Islet precursor cell (in vitro differentiated cells): ENCODE results near the gene UGT1A8.

ENCODE experiments used
- DNase-seq: peaks from one replicate; pipeline ENCODE4 v3.0.0-alpha.2; 2018

The UGT1A8 gene

GRCh38 chr2:233803292-233803911, 186.0 kb downstream of the UGT1A8 start:
- DNase-seq, result no peak

- no peak for DNase-seq
These were observed 186.6 kb downstream of the UGT1A8 start for GRCh38 chr2:233803994-233804393.

- peak; percentile 47 for DNase-seq
These were observed 189.9 kb downstream of the UGT1A8 start for GRCh38 chr2:233807215-233807865.

DNA sequence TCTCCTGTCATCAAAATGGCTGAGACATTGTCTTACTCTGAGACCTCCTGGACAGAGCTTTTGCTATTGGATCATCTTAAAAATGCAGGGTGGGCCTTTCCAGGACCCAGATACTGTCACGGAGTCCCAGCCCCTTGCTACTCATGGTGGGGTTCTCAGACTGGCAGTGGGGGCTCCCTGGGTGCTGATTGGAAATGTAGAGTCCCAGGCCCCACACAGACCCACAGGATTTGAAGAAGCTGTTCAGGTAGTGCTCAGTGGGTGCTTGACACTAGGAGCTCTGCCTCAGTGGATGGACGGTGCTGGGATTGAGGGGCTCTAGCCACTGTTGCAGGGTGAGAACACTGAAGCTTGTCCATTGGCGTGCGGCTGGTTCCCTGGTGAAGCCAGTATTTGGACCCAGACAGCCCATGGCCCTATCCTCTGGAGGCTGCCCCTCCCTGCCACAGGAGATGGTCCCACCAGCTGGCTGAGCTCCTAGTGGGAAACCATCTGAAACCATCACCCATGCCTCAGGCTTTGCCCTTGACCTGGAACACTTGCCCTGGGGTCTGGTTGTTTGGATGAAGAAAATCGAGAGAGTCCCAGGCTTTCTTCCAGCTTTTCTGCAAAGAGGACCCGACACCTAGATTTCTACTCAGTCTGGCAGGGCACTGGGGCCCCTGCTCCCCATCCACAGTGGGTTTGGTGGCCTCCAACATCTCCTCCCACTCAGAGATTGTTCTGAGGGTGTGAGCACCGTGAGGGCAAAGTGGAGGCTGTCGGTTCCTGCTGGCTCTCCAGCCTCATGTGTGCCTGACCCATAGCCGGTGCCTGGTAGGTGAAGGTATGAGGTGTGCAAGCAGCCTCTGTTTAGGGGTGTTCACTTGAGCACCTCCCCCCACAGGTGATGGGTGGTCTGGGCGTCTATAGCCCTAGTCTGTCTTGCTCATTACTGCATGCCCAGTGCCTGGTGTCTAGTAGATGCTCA, 190.8 kb downstream of the UGT1A8 start:
- peak; percentile 26 for DNase-seq

- peak; percentile 12 for DNase-seq
These were observed 193.0 kb downstream of the UGT1A8 start for GRCh38 chr2:233810385-233810784.

- DNase-seq, result peak; percentile 39
These were observed 193.7 kb downstream of the UGT1A8 start for GRCh38 chr2:233811087-233811486.

DNA sequence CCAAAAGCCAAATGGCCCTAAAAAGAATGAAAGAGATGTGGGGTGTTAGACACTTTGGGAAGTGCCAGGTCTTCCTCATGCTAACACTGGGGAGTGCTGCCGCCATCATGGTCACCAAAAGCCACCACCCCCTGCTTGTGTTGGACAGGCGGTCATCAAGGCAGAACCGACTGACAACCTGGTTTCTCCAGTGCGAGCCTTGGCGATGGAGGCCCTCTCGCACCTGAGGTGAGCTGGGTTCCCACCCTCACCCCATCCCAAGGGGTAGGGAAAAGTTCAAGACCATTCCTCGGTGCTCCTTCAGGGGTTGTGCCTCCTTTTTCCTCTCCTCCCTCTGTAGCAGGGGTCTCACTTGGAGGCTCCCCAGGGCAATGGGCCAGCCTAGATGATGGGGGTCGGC, 194.3 kb downstream of the UGT1A8 start:
- DNase-seq, result peak; percentile 15

DNA sequence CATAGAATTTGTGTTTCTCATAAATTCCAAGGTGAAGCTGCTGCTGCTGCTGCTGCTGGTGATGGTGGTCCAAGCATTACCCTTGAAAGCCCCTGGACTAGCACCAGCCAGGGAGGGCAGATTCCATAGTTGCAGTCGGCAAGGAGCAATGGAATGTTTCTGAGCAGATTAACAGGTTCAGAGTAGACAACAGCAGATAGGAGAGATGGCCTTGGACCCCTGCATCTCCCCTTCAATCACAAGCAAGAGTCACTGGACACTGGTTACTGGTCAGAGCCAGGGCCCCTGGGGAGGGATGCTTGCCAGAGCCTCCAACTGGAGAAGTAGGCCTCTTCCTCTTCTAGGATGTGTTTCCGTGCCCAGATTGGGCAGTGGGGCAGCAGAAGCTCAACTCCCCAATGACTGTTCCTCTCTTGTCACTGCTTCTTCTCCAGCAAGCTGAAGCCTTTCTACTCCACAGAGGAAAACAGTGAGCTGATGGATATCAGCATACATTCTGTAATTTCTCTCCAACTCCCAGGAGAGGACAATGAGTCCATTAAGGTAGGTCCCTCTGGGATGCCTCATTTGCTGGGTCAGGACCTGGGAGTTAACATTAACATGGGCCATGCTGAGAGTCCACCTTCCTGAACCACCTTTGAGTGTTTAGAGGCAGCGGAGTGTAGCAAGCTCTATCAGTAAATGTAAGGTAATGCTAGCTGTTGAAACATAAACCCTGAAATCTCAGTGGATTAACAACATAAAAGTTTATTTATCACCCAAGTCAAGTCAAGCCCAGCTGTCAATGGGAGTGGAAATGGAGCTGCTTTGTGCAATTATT, 196.0 kb downstream of the UGT1A8 start:
- DNase-seq, result peak; percentile 30

DNA sequence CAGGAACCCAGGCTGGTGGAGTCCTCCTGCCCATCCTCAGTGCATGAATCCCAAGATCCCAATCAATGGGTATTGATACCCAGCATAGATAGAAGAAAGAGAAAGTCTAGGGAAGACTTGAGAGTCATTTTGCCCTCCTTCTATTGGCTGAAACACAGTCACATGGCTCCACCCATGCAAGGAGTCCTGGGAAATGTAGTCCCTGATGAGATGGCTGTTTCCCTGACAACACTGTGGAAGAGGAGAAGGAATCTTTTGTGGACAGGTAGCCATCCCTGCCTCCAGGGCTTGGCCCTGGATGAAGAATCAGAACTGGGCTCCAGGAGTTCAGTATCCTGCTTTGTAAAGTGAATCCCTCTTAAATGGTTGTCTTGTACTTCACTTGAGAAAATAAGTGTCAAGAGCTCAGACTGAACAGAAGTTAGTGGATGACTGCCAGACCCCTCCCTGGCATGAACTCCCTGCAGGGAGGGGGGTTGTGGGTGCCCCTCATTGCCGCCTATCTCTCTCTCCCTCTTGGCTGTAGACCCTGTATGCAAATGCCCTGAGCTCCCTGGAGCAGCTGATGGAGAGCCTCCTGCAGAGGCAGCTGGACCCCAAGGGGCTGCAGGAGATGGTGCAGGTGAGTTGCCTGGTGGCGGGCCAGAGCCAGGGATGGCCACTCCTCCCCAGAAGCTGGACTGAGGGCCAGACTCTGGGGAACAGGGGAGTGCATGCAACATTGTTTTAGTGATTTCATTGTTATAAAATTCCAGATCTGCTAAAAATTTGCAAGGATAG, 196.8 kb downstream of the UGT1A8 start:
- peak; percentile 37 for DNase-seq

- no peak for DNase-seq
These were observed 198.4 kb downstream of the UGT1A8 start for GRCh38 chr2:233815861-233816260.

DNA sequence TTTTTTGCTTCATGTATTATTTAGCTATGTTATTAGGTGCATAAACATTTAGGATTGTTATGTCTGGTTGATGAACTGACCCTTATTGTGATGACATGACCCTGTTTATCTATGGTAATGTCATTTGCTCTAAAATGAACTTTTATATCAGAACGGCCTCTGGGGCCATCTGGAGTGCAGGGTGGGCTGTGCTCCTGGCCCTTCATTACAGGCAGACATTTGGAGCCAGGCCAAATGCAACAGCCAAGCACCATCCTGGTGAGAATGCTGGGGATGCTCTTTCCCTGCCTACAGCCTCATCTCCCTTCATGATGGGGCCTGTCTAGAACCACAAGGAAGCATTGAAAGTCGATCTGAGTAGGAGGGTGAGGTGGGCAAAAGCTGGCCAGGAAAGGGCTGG, 198.9 kb downstream of the UGT1A8 start:
- no peak for DNase-seq

- DNase-seq, result peak; percentile 22
These were observed 199.3 kb downstream of the UGT1A8 start for GRCh38 chr2:233816771-233817170.

DNA sequence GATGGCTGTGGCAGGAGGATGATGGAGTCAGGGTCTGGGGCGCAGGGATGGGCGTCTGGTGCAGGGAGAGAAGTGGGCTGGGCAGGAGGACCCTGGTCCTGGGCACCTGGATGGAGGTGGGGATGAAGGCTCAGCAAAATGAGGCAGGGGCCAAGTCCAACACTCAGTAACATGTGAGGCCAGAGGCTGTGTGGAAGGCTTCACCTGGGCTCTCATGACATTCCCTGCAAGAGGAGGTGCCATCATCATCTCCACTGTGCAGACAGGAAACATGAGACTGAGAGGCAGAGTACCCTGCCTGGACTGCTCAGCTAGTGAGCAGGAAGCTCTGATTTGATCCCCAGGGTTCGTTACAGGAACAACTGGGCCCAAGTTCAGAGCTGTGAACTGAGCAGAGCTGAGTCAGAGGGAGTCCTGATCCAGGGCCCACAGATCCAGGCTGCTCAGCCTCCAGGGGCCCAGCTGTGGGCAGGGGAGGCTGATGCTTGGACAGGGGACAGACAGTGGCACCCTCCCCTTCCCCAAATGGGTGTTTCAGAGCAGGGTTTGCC, 200.0 kb downstream of the UGT1A8 start:
- DNase-seq, result peak; percentile 42

DNA sequence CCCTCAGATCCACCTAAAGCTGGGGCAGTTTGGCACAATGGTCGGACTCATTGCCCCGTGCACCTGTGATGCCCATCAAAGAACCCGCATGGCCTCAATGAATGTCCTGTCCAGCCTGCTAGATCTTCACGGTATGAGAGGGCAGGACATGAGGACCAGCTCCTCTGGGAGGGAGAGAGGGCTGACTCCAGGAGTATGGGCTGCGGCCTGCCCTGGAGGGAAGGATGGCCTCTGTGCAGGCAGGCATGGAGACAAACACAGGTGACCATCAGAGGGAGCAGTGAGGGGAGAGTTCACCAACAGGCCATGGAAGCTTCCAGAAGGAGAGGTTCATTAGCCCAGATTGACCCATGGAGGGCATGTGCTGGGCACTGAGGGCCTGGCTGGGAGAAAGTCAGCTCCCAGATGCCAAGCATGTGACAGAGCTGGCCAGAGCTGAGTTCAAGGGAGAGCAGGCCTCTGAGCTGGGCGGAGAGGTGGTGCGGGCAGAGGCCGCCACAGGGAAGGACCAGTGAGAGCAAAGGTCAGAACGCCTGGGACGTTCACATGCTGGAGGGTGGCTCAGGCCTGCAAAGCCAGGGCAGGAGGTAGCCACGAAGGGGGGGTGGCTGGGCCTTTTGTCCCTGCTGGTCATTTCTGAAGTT, 200.7 kb downstream of the UGT1A8 start:
- peak; percentile 42 for DNase-seq

DNA sequence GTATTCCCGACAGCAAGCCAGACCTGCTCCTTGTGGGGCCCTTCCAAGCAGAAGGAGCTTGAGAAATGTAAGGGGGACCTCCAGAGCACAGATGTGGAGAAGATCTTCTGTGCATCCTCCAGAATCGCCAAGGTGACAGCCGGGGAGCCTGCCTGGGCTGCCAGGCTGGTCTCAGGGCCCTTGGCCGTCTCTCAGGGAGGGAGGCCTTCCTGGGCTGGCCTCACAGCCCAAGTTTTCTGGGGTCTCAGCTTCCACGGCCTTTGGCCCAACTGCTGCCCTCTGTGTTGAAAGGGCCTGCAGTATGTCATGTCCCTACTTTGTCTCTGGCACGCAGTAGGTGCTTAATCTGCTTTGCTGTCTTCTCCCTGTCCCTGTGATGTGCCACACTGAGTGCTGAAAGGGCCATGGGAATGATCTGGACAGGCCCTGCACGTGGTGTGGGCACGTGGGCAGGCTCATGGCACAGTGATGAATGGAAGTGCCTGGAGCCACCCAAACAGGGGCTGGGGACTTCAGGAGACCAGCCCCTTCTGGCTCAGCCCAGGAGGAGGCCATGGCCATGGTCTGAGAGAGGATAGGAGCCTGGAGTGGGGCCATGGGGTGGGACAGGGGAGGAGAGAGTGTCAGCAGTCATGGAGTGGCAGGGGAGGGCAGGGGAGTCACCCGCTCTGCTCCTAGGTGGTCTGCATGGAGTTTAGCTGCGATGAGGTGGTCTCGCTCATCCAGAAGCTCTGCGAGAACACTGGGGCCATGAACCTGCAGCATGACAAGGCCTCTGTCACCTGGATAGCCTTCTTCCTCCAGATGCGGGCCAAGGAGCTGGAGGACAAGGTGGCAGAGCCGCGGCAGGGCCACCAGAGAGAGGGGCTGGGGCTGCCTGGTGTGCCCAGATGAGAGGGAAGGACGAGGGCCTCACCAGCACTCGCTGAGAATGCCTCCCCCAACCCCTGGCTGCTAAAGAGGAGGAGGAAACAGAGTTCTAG, 201.5 kb downstream of the UGT1A8 start:
- peak; percentile 49 for DNase-seq

DNA sequence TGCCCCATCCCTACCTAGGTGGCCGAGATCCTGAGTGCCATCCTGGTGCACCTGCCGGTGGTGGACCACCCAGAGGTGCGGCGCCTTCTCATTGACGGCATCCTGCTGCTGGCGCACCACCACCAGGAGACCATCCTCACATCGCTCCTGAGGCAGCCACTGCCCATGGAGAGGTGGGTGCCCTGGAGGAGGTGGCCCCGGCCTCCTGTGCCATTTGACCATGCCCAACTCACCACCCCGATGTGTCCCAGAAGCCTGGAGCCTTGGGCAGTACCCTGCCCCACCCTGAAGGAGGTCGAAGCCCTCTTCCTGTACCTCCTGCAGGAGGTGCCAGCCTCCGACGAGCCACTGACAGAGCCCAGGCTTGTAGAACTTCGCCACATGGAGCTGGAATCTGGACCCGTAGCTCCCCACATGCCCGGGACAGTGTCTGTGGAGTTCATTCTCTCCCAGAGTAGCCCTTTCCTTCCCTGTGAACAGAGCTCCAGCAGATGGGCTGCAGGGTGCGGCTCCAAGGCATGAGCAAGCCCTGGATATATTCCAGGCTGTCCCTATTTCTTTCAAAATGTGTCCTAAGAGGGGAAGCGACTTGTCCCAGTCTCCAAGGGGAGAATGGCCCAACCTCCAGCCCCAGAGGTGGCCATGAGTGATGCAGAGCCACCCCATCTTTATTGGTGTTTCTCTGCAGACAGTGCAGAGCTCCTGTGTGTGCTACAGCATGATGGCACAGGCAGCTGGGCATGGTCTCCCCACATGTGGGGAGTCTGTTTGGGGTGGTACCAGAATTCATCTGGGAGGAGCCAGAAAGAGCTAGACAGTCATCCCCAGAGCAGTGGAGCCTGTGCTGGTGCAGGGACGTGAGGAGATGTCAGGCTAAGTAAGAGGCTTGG, 202.7 kb downstream of the UGT1A8 start:
- DNase-seq, result peak; percentile 49

GRCh38 chr2:233820774-233821105, 203.3 kb downstream of the UGT1A8 start:
- peak; percentile 49 for DNase-seq

DNA sequence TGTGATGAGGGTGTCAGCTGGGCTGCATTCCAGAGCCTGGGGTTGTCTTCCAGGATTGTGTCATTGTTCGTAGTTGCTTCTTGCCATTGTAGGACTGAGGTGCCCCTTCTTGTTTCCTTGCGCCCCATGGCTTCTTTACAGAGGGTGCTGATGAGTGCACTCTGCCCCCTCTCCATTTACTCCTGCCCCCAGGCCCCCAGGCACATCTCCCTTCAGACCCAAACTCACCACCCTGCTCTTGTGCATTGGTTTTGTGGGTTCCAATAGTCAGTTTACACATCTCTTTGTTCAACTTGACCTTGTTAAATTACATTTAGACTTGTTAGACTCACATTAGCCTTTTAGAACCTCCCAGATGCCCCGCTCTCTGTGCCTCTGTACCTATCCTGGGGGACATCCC, 203.8 kb downstream of the UGT1A8 start:
- peak; percentile 17 for DNase-seq

- DNase-seq, result no peak
These were observed 204.3 kb downstream of the UGT1A8 start for GRCh38 chr2:233821709-233822100.
